Lower leg skin (tissue), 3 donors: ENCODE results near the gene ACO2.

ENCODE experiments used
- POLR2A ChIP-seq, 2 donors: fragments of 450-650 bp; IDR thresholded peaks; one replicate each; pipeline ENCODE4 v1.6.1; 2016 to 2017; ENCODE audit warnings: antibody characterized with exemption in 2 of 2, mild to moderate bottlenecking in 1 of 2, moderate library complexity in 1 of 2
- TF ChIP-seq, protein P1 (sequence below), 3 donors: fragments of 450-650 bp; IDR thresholded peaks; one replicate each; pipeline ENCODE4 v1.5.1; 2016; ENCODE audit warnings: antibody characterized with exemption in 3 of 3, mild to moderate bottlenecking in 3 of 3, moderate library complexity in 2 of 3

DNA sequence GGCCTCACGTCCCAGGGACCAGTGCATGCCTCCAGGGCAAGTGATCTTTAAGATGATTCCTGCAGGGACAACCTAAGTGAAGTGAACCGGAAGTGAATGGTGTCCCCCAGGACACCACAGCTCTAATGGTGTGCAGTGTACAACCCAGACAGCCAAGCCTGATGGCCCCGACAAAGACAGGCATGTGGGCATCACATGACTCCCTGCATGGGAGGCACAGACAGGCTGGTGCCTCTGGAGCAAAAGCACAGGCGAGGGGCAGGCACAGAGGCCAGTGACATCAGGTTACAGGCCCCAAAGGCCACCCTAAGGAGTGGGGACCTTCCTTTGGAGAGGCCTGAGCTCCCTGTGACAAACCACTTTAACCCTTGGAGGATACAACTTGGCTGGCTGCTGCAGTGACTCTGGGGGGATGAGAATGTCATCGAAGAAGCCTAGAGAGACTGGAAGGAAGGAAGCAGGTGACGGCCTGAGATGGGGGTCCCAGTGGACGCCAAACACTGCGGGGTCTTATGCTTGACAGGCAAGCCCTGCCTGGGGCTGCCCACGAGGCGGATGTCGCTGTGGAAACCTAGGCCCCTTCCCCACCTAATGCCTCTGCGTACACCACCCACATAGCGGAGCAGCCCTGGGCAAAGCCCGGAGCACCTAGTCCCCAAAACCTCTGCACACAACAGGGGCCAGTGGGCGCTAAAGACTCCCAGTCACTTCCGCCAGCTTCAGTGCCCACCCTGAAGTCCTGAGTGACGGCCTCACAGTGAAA, 63.0 kb downstream of the ACO2 start:
- no peak for TF ChIP-seq POLR2A (IDR thresholded peaks at IDR 0.05)
- TF ChIP-seq, protein P1, sequence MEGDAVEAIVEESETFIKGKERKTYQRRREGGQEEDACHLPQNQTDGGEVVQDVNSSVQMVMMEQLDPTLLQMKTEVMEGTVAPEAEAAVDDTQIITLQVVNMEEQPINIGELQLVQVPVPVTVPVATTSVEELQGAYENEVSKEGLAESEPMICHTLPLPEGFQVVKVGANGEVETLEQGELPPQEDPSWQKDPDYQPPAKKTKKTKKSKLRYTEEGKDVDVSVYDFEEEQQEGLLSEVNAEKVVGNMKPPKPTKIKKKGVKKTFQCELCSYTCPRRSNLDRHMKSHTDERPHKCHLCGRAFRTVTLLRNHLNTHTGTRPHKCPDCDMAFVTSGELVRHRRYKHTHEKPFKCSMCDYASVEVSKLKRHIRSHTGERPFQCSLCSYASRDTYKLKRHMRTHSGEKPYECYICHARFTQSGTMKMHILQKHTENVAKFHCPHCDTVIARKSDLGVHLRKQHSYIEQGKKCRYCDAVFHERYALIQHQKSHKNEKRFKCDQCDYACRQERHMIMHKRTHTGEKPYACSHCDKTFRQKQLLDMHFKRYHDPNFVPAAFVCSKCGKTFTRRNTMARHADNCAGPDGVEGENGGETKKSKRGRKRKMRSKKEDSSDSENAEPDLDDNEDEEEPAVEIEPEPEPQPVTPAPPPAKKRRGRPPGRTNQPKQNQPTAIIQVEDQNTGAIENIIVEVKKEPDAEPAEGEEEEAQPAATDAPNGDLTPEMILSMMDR (IDR thresholded peaks at IDR 0.05): no peak
